Thoracic aorta (tissue), 2 donors: ENCODE results near the gene CD46. TPM values are rescaled to one million over a fixed set of nuclear protein-coding genes. Genes with fewer than 3 reads are reported as not detected.

Source experiments
- ATAC-seq: fragments of 150-250 bp; one replicate; pipeline ENCODE4 v1.8.0; 2017; ENCODE audit warnings: low read depth; ENCODE audit not compliant: insufficient number of reproducible peaks, low FRiP score
- DNase-seq: peaks from one replicate; pipeline ENCODE4 v3.0.0-alpha.2; 2020; ENCODE audit warnings: low spot score
- H3K27ac ChIP-seq, 2 donors: fragments of 200-600 bp; sonication (generic); 1 replicate in 1 of 2; 2 replicates in 1 of 2; pipeline ENCODE4 v1.5.1; 2016; ENCODE audit warnings: mild to moderate bottlenecking in 2 of 2, moderate library complexity in 2 of 2
- H3K27me3 ChIP-seq: fragments of 200-600 bp; sonication (generic); replicated peaks from 2 replicates; pipeline ENCODE4 v1.6.0; 2016; ENCODE audit warnings: mild to moderate bottlenecking; ENCODE audit not compliant: insufficient read depth
- H3K36me3 ChIP-seq: fragments of 200-600 bp; sonication (generic); one replicate; pipeline ENCODE4 v1.5.1; 2016
- H3K4me1 ChIP-seq, 2 donors: fragments of 200-600 bp; sonication (generic); 1 replicate in 1 of 2; 2 replicates in 1 of 2; pipeline versions ENCODE4 v1.5.1 to v1.6.0; 2016; ENCODE audit warnings: low read depth in 2 of 2, mild to moderate bottlenecking in 1 of 2; ENCODE audit not compliant: control insufficient read depth in 1 of 2
- H3K4me3 ChIP-seq: fragments of 200-600 bp; sonication (generic); 2 replicates; pipeline ENCODE4 v1.5.1; 2016; ENCODE audit warnings: mild to moderate bottlenecking
- H3K9me3 ChIP-seq: fragments of 200-600 bp; sonication (generic); 2 replicates; pipeline ENCODE4 v1.5.1; 2016
- CTCF ChIP-seq: fragments of 200-600 bp; sonication (generic); IDR thresholded peaks from one replicate; pipeline ENCODE4 v1.5.1; 2019; ENCODE audit warnings: antibody characterized with exemption
- total RNA-seq, 2 donors: library from RNA; depleted of rRNA; stranded (reverse); fragments of >200 nt; gene quantifications; one replicate each; pipeline versions ENCODE4 v1.1.0 to v1.2.3, GENCODE V29; 2016

The CD46 gene
- total RNA-seq, 2 donors from 2014 or later, result 138 to 202 TPM

GRCh38 chr1:207742850-207743555 lies 8.9 kb upstream of the CD46 start:
- TF ChIP-seq CTCF, result no peak
- no peak for ATAC-seq
- H3K27me3 ChIP-seq, result no peaks in the 10 kb centered on the region
- H3K36me3 ChIP-seq, result no peaks in the 10 kb centered on the region
- H3K4me3 ChIP-seq, result no peak overlapping the region
- DNase-seq, result no peak
- no peak overlapping the region for H3K27ac ChIP-seq
- H3K4me1 ChIP-seq, result no peaks in the 10 kb centered on the region
- no peaks in the 10 kb centered on the region for H3K9me3 ChIP-seq

GRCh38 chr1:207744000-207744534 lies 7.8 kb upstream of the CD46 start:
- Histone ChIP-seq H3K9me3 (no peaks in the 10 kb centered on the region), H3K4me3 (no peak overlapping the region), H3K4me1 (no peaks in the 10 kb centered on the region), H3K27me3 (no peaks in the 10 kb centered on the region), H3K36me3 (no peaks in the 10 kb centered on the region), H3K27ac (no peak overlapping the region)
- ATAC-seq, result no peak
- TF ChIP-seq CTCF, result no peak
- no peak for DNase-seq

- H3K4me1 ChIP-seq, result peaks cover 0 to 5% of the 10 kb centered on the region in 2 donors
- no peaks in the 10 kb centered on the region for H3K36me3 ChIP-seq
- TF ChIP-seq CTCF, result no peak
- H3K27me3 ChIP-seq, result no peaks in the 10 kb centered on the region
- no peaks in the 10 kb centered on the region for H3K9me3 ChIP-seq
- no peak overlapping the region for H3K4me3 ChIP-seq
- ATAC-seq, result no peak
- H3K27ac ChIP-seq, result no peak overlapping the region
- DNase-seq, result no peak
Measured at GRCh38 chr1:207745285-207745684, 6.6 kb upstream of the CD46 start.

GRCh38 chr1:207745839-207746767 lies 5.8 kb upstream of the CD46 start:
- Histone ChIP-seq H3K4me1 (peaks cover 2 to 13% of the 10 kb centered on the region in 2 donors), H3K27ac (no peak overlapping the region), H3K9me3 (no peaks in the 10 kb centered on the region), H3K36me3 (no peaks in the 10 kb centered on the region), H3K4me3 (no peak overlapping the region), H3K27me3 (no peaks in the 10 kb centered on the region)
- TF ChIP-seq CTCF, result no peak
- ATAC-seq (no peak), DNase-seq (no peak)
